Activated CD4-positive, alpha-beta T cell treated with anti-CD3 and anti-CD28 coated beads, Interleukin-10, Interleukin-2, amounts not matched to agents 100 ng/mL and 50 ng/mL, durations not matched to agents 16 hours and 8 hours (primary cell): ENCODE results near the gene DGAT2.

ENCODE experiments used
- DNase-seq: peaks from one replicate; pipeline ENCODE4 v3.0.0-alpha.2; 2020

DGAT2 gene

DNA sequence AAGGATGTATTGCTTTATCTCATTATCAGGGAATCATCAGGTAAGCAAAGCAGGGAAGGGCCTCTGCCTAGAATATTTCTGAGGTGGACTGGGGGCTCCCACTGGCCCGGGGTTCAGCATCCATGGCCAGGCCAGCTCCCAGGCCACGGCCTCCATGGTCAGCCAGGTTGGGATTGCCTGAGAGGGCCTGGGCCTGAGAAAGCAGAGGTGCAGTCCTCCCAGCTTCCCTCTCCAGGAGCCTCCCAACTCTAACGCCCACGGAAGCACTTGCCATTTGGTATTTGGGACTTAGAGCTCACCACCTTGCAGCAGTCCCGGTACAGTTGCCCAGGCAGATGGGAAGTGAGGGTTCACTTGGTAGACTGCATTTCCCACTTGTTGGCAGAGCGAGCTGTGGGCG, 12.7 kb downstream of the DGAT2 start:
- no peak for DNase-seq

DNA sequence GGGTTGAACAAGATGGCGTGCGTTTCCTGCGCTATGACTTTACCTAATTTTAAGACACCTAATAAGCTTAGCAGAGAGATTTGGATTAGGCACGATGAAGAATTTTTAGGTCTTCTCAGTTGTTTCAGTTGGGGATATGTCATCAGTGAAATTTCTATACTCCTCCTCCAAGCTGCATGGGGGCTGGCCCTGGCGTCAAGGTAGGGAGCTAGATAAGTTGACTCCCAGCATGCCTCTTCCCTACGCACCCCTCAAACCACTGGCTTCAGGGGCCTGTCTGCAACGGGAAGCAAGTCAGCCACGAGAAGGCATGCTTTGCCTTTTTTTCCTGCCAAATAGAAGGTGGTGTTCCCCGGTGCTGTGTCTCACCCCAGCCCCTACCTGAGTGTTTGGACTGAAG, 13.3 kb downstream of the DGAT2 start:
- DNase-seq, result no peak

DNA sequence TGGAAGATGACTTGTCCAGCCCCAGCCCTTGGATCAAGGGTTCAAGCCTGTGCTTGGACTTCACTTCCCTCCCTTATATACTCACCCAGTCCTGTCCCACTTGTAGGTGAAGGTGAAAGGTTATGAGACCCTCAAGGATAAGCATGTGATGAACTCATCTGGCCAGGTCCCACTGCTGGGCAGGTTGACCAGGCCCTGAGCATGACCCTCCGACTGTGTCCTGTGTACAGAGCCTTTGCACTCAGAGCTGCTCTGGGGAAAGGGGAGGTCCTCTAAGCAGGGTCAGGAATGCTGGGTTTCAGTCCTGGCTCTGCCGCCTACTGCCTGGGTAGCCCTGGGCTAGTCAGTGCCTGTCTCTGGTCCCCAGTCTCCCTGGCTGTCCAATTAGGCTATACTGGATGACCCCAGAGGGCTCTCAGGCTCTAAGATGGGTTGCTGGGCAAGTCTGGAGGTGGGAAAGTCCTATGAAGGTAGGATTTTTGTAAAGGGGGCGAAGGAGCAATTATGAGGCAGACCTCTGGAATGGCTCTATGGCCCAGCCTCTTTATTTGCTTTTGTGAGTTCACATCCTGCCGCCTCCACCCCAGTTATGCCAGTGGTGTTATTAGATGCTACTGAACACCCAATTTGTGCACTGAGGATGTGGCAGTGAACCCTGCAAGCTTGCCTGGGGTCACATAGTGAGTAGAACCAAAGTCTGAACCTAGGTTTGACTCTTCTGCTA, 14.1 kb downstream of the DGAT2 start:
- no peak for DNase-seq

DNA sequence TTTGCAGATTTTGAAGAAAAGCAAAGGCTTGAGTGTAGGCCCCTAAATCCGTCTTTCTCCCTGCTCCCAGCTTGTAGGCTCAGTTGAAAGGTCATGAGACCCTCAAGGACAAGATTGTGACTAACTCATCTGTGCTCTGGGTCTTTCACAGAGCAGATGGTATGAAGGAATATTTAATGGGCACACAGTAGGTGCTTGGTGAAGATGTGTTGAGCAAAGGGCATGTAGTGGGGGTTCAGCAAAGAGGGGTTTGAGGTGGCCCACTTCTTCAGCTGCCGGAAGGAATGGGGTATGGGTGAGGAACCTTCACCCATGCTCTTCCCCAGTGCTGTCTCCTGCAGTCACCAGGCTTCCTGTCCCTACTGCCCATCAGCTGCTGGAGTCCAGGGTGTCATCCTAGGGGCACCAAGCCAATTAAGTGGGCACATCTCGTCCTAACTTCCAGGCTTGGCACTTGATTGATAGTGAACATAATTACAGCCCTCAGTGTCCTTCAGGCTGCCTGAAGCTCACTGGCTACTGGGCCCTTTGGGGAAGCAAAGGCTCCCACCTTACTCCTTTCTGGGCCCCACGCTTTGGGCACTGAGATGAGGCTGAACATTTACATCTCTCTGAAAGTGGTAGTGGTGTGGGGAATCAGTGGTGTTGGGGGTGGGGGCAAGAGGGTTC, 15.0 kb downstream of the DGAT2 start:
- no peak for DNase-seq

DNA sequence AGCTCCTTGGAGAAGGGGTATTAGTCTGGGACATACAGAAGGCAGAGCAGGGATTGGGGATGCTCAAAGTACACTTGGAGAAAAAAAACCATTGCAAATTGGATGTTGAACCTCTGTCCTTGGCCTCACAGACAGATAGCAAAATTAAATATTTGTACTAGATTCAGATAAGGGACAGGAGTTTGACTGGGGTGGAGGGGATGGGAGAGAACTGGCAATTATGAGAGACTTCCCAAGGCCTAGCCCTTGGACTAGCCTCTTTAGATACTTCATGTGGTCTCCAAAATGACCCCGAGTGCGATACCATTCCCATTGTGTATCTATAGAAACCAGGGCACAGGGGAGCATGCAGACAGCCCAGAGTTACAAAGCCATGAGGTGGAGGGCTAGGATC, 15.5 kb downstream of the DGAT2 start:
- no peak for DNase-seq

DNA sequence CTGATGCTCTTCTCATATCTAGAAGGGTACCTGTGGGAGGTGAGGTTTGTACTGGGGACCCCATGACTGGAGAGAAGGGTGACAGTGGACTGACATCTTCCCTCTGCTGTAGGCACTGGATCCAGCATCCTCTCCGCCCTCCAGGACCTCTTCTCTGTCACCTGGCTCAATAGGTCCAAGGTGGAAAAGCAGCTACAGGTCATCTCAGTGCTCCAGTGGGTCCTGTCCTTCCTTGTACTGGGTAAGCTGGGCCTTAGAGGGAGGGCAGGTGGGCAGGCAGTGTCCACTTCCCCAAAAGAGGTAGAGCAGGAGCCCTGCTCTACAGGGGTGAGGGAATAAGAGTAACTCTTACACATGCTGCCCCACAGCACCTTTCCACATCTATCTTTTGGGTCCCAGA, 15.9 kb downstream of the DGAT2 start:
- no peak for DNase-seq

DNA sequence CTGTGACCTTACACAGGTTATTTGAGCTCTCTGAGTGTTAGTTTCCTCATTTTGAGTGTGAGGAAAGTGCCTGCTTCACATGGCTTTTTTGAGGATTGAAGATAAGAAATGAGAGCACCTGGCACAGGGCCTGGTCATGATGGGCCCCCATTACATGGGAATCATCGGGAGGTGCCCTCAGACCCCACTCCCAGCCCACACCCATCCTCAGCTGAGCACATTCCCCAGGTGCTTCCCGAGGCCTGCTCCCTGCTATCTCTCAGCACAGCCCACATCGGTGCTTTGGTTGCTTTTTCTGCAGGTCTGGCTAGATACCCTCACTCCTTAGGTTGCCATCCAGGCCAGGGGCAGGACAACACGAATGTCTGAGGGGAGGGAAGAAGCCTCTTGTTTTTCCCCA, 16.6 kb downstream of the DGAT2 start:
- DNase-seq, result no peak

DNA sequence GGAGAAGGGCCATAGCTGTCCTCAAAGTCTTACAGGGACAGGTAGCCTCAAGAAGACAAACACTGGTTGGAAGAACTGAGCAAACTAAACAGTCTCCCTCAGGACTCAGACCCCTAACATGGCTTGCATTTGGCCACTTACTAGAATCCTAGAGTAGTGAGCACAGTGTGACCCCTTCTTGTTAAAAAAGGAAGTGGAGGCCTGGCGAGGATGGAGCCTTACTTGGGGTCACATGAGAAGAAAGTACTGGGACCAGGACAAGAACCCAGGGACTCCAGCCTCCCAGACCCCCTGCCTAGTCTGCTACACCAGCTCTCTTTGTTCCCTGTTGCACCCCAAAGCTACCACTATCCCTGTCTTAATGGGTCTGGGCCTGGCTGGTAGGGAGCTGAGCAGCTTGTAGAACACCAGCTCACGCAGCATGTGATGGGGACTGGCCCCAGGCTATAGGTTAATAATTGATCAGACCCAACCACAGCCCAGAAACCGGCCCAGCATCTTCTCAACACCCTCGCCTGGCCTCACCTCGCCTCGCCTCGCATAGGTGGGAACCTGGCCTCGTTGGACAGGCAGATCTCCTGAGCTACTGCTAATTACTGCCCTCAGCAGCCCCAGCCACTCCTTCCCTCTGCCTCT, 17.6 kb downstream of the DGAT2 start:
- no peak for DNase-seq

DNA sequence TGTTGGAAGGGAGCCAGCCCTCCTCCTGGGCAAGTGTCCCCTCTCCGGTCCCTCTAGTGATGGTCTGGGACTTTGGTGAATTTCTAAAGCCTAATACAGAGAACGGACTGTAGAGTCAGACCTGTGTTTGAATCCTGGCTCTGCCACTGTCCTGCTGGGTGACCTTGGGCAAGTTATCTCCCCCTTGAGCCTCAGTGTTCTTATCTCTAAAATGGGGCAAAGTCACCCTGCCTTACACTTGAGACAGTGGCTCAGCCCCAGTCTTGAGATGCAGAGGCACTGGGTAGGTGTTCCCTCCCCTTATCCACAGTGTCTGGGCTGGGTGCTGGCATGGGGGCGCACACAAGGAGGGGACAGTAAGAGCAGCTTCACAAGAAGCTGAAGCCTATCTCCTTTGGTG, 20.9 kb downstream of the DGAT2 start:
- DNase-seq, result no peak

DNA sequence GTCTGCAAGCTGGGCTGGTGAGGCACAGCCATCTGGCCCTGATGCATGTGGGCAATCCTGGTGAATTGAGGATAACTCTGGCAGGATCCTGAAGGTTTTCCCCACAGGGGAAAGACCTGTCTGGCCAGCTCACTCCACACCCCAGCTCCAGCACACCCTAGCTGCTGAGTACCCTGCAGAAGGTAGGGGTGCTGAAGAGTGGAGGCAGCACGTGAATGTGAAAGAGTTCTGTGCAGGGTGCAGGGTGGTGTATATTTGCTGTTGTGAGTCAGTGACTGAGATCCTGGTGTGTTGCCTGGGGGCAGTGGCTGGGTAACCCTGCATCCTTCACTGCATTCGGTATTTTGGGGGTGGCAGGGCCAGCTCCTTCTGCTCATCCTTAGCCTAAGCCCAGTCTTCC, 22.4 kb downstream of the DGAT2 start:
- no peak for DNase-seq

DNA sequence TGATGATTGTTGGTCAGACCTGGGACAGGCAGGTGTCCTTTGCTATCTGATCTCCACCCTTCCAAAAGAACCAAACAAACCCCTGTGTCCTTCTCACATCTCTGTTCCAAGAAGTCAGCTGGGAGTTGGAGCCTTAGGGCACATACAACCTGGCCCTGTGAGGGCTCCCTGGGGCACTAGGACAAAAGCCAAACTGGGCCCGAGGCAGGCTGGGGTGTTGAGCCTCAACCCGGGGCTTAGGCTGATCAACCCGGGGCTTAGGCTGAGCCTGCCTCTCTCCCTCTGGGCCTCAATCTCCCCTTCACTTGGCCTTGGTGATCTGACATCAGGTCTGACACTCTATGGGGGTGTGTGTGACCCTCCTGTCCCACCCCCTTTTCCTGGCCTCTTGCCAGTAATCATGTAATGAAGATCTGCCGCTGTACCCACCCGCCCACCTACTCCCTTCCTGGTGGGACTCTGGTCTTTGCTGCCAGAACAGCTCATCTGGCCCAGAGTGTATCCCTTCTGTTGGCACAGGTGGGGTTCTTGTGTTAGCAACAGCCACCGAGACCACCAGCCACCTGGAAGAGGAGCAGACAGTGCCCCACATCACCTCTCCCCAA, 23.7 kb downstream of the DGAT2 start:
- DNase-seq, result no peak

DNA sequence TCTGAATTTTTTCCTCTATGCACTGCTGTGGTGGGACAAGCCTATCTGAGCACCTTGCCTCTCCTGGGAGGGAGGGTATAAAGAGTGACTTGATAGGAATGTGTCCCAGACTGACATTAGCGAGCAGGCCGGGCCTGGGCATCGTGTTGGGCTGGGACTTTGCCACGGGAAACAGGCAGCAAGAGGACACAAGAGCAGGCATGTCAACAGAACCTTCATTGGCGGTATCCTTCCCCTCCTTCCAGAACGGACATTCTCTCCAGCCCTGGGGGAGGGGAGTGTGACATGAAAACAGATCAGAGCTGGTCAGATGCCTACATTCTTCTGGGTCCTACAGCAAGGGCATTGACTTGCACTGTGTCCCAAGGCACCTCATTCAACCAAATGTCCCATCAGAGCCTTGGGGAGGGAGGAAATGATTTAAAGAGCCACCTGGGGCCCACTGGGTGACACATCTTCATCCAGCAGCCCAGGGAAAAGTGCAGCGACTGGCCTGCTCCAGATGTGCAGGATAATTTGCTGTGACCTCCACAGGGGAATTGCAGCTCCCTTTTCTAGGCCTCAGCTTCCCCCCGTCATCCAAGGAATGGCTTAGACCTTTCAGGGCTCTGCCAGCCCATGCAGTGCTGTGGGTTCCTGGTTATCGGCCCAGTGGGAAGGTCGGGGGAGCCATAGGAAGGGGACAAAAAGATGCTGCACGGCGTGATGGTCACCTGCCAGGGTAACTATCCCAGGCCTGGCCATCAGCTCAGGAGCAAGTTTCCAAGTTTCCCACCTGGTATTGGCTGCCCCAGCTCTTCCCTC, 24.6 kb downstream of the DGAT2 start:
- DNase-seq, result no peak

DNA sequence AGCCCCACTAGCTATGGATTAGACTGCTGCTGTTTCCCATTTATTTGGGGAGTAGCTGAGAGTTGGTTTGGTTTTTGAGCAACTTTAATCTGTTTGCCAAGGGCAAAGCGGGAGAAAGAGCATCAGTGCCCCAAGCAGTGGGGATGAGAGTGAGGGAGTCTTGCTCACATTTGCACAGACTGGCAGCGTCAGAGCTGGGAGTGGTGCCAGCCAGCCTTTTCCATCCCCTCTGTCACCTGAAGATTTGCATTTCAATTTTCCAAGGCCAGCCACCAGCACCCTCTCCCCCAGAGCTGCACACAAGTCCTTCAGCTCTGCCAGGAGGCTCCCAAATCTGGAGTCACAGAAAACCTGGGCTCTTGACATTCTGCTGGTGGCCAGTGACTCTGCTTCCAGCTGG, 25.4 kb downstream of the DGAT2 start:
- no peak for DNase-seq

DNA sequence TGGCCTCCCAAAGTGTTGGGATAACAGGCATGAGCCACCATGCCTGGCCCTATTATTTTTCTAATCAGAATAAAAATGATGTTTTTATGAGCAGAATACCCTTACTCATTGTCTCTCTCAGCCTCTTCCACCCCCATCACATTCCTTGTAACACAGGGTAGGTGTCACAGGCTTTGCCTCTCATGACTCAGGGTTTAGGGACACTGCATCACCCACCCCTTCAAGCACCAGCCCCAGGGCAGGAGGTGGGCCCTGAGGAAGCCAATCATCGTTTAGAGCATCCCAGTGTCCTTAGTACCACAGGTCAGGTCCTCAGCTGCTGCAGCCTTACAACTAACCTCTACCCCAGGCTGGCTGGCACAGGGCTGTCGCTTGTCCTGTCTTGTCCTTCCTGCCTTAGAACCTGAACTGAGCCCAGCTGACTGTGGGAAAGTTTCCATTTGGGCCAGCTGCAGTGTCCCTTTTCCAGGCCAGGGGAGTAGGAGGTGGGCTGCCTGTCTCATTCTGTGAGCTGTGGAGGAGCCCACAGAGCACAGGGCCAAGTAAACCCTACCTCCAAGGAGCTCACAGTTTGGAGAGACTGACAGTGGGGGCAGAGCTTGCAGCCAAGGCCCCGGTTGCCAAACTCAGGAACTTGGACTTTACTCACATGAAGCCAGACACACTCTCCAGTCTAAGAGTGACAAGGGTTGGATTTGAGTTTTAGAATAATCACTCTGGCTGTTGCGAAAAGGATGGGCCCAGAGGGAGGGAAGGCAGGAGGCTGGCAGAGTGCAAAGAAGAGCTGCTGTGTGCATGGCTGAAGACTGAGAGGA, 26.9 kb downstream of the DGAT2 start:
- DNase-seq, result no peak

DNA sequence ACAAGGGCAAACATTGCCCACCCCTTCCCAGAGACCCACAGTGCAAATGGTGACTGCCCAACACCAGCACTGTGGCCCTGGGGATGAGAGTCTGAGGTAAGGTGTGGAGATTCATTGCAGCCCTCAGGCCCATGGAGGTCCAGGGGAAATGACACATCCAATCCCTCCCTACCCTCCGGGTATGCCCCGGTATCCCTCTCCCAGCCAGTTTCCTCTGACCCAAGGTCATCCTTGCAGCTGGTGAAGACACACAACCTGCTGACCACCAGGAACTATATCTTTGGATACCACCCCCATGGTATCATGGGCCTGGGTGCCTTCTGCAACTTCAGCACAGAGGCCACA, 27.5 kb downstream of the DGAT2 start:
- DNase-seq, result no peak

DNA sequence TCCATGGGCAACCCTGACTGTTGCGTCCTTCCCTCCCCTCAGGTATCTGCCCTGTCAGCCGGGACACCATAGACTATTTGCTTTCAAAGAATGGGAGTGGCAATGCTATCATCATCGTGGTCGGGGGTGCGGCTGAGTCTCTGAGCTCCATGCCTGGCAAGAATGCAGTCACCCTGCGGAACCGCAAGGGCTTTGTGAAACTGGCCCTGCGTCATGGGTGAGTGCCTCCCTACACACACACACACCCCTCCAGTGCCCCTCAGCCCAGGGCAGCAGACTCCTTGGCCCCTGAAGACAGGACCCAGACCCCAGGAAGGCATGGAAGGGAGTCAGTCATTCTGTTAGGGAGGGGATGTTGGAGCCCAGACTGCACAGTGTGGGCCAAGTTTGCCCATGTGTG, 28.5 kb downstream of the DGAT2 start:
- no peak for DNase-seq

DNA sequence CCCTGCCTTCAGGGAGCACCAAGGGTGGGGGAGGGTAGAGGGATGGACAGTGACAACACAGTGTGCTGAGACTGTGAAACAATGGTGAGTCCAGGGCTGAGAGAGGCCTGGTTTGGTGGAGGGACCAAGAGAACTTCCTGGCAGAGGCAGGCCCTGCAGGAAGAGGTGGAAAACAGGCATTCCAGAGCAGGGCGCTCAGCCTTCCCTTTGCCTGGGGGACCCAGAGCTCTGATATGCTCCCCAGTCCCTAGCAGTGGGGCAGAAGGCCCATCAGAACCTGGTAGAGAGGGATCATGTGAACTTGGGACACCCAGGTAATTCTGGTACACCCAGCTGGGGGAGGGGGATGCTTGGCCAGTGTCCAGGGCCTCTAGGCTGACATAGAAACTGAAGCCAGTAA, 29.2 kb downstream of the DGAT2 start:
- DNase-seq, result no peak

DNA sequence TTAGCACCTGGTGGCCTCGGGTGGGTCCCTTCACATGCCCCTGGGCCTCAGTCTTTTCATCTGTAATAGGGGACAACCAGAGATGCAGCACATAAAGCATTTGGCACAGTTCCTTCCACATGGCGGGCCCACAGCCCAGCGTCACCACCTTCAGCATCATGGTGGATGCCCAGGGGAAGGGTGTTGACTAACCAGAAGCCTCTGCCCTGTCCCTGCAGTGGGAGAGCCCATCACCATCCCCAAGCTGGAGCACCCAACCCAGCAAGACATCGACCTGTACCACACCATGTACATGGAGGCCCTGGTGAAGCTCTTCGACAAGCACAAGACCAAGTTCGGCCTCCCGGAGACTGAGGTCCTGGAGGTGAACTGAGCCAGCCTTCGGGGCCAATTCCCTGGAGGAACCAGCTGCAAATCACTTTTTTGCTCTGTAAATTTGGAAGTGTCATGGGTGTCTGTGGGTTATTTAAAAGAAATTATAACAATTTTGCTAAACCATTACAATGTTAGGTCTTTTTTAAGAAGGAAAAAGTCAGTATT, 31.6 kb downstream of the DGAT2 start:
- DNase-seq, result no peak

DNA sequence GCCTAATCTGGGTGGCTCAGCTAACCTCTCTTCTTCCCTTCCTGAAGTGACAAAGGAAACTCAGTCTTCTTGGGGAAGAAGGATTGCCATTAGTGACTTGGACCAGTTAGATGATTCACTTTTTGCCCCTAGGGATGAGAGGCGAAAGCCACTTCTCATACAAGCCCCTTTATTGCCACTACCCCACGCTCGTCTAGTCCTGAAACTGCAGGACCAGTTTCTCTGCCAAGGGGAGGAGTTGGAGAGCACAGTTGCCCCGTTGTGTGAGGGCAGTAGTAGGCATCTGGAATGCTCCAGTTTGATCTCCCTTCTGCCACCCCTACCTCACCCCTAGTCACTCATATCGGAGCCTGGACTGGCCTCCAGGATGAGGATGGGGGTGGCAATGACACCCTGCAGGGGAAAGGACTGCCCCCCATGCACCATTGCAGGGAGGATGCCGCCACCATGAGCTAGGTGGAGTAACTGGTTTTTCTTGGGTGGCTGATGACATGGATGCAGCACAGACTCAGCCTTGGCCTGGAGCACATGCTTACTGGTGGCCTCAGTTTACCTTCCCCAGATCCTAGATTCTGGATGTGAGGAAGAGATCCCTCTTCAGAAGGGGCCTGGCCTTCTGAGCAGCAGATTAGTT, 32.3 kb downstream of the DGAT2 start:
- no peak for DNase-seq

DNA sequence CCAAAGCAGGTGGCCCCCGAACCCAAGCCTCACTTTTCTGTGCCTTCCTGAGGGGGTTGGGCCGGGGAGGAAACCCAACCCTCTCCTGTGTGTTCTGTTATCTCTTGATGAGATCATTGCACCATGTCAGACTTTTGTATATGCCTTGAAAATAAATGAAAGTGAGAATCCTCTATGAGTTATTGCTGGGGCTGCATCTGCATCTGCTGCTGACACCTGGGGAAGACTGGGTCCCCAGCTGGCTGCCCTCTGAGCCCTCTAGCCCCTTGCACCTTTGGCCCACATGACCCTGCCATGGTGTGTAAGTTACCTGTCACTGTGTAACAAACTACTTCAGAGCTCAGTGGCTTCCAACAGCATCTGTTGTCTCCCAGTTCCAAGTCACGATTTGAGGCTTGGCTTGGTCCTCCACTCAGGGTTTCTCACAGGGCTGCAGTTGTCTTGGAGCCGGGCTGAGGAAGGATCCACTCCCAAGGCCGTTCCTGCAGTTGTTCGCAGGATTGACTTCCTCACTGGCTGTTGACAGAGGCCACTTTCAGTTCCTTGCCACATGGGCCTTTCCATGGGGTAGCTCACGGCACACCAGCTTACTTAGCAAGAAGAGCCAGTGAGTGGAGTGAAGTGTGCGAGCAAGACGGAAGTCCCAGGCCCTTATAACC, 32.9 kb downstream of the DGAT2 start:
- peak; percentile 20 for DNase-seq
